GM21825 (cell line): Measurements from ENCODE around the gene RAP1B.
A peak's percentile ranks its signal among the peaks of the same experiment; 100 is the strongest.
"Not testable (repeated sequence)": the region's sequence is repeated elsewhere in the genome, so short reads cannot be mapped to it uniquely, and the experiment has no call there.

Experiments
- ATAC-seq: cut with Tn5 transposase; IDR thresholded peaks from one replicate; pipeline ENCODE4 v1.9.1; 2021; ENCODE audit warnings: mild to moderate bottlenecking, moderate library complexity; ENCODE audit not compliant: unreplicated experiment

RAP1B gene

GRCh38 chr12:68632486-68632885, 21.8 kb downstream of the RAP1B start:
- no peak for ATAC-seq

DNA sequence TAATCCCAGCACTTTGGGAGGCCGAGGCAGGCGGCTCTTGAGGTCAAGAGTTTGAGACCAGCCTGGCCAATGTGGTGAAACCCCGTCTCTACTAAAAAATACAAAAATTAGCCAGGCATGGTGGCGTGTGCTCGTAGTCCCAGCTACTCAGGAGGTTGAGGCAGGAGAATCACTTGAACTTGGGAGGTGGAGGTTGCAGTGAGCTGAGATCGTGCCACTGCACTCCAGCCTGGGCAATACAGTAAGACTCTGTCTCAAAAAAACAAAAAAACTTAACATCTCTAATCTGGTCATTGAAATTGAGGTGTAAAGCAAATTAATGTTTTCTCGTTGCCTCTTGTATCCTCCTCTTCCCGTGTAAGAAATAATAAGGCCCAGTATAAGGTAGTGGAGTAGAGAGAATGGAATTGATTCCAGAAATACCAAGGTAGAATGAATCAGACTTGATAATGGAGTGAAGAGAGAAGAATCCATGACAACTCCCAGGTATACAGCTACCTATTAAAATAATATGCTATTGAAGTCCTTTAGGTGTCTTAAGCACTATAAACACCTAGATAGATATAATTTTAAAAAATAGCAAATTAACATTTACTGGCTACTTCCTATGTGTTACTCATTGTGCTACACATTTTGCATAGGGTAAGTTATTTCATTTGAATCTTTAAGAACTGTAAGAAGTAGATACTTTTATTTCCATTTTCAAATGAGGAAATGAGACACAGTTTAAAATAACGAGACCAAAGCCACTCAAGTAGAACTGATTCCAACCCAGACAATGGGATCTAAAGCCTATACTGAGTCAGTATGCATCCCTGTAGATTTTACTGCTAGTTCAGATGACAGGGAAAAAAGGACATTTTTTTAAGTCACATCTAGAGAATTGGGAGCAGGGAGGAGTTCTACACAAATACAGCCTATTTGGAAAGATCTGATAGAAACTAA, 23.2 kb downstream of the RAP1B start:
- ATAC-seq: peak; percentile 50

DNA sequence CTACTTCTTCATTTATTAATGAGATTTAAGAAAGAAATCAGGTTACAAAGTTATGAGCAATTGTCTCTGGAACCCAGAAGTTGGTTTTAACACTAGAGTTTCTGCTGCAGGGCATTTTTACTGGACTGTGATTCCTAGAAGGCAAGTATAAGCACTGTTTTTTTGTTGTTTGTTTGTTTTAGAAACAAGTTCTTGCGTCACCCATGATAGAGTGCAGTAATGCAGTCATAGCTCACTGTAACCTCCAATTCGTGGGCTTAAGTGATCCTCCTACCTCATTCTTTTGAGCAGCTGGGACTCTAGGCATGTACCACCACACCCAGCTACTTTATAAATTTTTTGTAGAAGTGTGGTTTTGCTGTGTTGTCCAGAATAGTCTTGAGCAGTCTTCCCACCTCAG, 25.6 kb downstream of the RAP1B start:
- ATAC-seq: no peak

GRCh38 chr12:68637439-68637838, 26.7 kb downstream of the RAP1B start:
- not testable (repeated sequence) for ATAC-seq

- ATAC-seq: no peak
These were observed 27.5 kb downstream of the RAP1B start for GRCh38 chr12:68638171-68638570.

DNA sequence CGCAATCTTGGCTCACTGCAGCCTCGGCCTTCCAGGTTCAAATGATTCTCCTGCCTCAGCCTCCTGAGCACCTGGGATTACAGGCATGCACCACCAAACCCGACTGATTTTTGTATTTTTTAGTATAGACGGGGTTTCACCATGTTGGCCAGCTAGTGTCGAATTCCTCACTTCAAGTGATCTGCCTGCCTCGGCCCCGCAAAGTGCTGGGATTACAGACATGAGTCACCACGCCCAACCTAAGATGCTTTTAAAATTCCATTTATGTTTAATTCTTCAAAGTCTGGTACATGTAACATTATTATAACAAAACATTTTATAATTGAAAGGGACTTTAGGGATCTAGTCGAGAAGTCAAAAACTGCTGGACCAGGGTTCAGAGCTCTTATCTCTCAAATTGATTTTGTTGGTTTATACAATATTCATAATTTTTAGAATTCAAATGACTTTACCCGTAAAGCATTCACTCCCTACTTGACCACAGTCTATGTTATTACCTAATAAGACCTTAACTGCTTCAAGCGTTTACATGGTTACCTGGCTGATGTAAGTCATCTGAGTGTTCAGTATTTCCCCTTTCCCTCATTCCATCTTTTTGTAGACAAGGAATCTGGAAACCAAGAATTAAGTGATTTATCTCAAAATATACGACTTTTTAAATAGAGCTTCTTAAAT, 28.2 kb downstream of the RAP1B start:
- no peak for ATAC-seq

DNA sequence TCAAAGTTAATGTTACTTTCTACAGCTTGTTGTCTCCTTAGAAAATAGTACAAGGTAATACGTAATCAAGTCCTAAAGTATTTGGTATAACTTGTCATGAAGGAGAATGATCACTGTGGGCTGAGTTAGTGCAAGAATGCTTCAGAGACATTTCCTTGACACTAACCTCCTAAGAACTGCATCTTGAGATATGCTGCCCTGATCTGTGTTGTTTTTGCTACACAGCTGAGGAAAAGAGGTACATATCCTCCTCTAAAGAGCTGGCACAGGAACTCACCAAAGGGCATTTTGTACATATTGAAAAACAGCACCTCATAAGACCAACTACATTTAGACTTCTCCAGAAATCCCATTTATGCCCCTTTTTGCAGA, 28.7 kb downstream of the RAP1B start:
- no peak for ATAC-seq

GRCh38 chr12:68641138-68641537, 30.4 kb downstream of the RAP1B start:
- ATAC-seq: peak; percentile 88

DNA sequence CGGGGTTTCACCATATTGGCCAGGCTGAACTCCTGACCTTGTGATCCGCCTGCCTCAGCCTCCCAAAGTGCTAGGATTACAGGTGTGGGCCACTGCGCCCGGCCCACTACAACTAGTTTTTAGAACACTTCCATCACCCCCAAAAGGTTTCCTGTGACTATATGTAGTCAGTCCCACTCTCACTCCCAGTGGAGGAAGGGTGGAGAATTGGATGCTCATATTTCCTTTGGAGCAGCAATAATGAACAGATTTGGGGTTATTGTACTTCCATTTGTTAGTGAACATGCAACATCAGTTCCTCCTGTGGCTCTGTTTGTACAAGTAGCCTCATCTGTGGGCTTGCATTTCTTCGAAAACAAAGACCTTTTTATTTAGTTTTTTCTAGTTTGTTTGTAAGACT, 35.8 kb downstream of the RAP1B start:
- no peak for ATAC-seq

- no peak for ATAC-seq
These were observed 36.8 kb downstream of the RAP1B start for GRCh38 chr12:68647507-68647906.

GRCh38 chr12:68648179-68648578, 37.5 kb downstream of the RAP1B start:
- ATAC-seq: no peak

- ATAC-seq: no peak
These were observed 54.4 kb downstream of the RAP1B start for GRCh38 chr12:68665016-68665569.

GRCh38 chr12:68667291-68667690, 56.6 kb downstream of the RAP1B start:
- ATAC-seq: no peak

DNA sequence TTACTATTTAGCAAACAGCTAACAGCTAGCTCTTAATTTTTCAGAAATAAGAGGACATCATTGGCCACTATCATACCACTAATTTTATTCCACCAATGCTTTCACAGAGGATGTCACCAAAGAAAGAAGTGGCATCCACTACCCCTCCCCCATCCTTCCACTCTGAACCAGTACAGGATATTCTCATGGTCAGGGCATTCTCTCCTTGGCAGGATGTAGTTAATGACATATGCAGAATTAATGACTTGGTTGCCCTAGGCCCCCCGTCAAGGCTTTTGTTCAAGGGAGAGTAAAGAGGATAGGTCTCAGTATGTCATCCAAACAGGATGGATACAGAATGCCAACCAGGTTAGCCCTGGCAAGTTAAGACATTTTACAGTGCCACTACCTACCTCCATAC, 57.2 kb downstream of the RAP1B start:
- ATAC-seq: no peak

- ATAC-seq: no peak
These were observed 60.5 kb downstream of the RAP1B start for GRCh38 chr12:68671179-68671578.

DNA sequence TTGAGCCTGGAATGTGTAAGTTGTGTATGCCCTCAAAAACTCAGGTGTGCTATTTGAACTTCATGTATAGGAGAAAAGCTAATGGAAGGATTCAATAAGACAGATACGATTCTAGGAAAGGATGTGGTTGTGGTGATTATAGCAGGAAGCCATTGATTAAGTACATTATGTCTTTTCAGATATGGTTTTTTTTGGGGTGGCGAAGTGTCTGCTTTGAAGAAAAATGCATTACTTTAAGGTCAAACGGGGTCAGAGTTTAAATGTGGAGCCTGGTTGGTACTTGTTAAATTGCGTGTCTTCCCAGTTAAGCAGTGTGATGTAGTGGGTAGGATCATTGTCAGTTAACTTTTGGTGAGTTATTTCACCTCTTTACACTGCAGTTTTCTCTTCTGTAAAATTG, 63.1 kb downstream of the RAP1B start:
- ATAC-seq: no peak

DNA sequence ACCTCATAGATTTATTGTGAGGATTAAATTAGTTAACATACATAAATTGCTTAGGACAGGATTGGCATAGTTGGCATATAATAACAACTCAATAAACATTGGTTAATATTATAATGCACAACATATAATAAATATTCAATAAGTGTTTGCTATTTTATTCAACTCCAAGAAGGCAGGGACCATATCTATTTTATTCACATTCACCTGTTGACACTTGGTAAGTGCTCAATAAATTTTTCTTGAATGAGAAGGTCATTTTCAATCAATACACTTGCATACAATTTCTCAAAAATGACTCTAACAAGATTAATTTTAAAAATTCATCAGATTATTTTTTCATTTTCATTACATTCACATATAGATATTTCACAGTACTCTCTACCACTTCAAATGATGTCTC, 63.7 kb downstream of the RAP1B start:
- no peak for ATAC-seq

DNA sequence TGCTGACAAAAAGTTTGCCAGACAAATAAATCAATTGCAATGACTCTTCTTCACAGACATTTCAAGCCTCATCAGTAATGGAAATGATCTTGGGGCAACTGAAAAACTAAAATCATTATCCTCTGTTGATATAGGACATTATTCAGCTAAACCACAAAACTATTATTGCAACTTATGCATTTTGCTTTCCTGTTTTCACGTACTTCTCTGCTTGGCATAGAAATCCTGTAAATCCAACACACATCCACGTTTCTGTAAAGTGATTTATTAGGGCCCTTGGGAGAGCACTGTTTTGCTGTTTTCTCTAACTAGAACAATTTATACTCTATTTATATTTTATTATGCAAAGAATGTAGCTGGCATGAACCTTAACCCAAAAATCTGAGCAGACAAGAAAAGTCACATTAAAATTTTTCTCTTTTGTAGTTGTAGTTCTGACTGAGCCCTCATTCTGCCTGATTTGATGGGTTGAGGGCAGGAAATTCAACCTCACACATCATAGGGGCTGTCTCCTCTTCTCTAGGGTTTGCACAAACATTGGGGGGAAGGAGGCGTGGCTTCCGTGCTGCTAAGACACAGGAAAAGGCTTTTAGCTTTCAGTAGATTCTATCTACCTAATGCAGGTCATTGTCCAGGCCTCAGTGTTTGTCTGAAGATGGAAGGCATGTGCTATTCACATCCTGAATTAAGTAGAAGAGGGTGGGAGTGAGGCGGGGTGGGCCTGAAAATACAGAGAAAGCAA, 64.6 kb downstream of the RAP1B start:
- ATAC-seq: no peak

DNA sequence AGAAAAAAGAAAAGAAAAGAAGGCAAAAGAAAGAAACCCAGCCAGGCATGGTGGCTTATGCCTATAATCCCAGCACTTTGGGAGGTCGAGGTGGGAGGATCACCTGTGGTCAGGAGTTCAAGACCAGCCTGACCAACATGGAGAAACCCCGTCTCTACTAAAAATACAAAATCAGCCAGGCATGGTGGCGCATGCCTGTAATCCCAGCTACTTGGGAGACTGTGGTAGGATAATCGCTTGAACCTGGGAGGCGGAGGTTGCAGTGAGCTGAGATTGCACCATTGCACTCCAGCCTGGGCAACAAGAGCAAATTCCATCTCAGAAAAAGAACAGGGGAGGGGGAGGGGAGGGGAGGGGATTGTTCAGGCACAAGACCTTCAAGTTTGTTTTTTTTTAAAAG, 66.2 kb downstream of the RAP1B start:
- not testable (repeated sequence) for ATAC-seq

DNA sequence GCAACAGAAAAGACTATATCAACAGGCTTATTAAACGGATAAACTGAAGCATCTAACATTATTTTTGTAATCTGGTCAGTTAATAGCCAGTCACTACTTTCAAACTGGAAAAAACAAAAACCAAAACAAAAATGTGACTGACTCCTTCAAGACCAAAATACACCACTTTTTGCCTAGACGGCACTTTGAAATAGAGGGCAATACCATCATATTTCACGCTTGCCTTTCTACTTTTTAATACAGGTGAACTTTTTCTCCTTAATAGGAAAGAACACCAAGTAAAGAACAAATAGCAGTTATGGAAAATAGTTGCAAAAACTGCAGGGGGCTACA, 75.5 kb downstream of the RAP1B start:
- ATAC-seq: no peak
